GM23248 (cell line): ENCODE results near the gene NME2. TPM values are rescaled to one million over a fixed set of nuclear protein-coding genes. Genes with fewer than 3 reads are reported as not detected.

Experiments
- DNase-seq: peaks from one replicate; pipeline ENCODE4 v3.0.0-alpha.2; 2015
- H2AFZ ChIP-seq: fragments of 200-600 bp; sonication (generic); 2 replicates; pipeline ENCODE4 v1.6.1; 2016; ENCODE audit warnings: antibody characterized with exemption
- H3F3A ChIP-seq: fragments of 200-600 bp; sonication (generic); 2 replicates; pipeline ENCODE4 v1.6.1; 2016; ENCODE audit warnings: mild to moderate bottlenecking, antibody characterized with exemption, mixed run types; ENCODE audit not compliant: insufficient read depth
- H3K27ac ChIP-seq: fragments of 200-600 bp; sonication (generic); 2 replicates; pipeline ENCODE4 v1.5.1; 2016; ENCODE audit warnings: mild to moderate bottlenecking
- H3K27me3 ChIP-seq: fragments of 200-600 bp; sonication (generic); replicated peaks from 2 replicates; pipeline ENCODE4 v1.6.1; 2016; ENCODE audit warnings: mild to moderate bottlenecking; ENCODE audit not compliant: insufficient read depth
- H3K36me3 ChIP-seq: fragments of 200-600 bp; sonication (generic); 2 replicates; pipeline ENCODE4 v1.6.1; 2016; ENCODE audit warnings: low read depth, mild to moderate bottlenecking
- H3K4me1 ChIP-seq: fragments of 200-600 bp; sonication (generic); 2 replicates; pipeline ENCODE4 v1.6.1; 2016; ENCODE audit warnings: mild to moderate bottlenecking; ENCODE audit not compliant: insufficient read depth
- H3K4me2 ChIP-seq: fragments of 200-600 bp; sonication (generic); one replicate; pipeline ENCODE4 v1.6.1; 2016; ENCODE audit warnings: mild to moderate bottlenecking; ENCODE audit not compliant: unreplicated experiment
- H3K4me3 ChIP-seq: fragments of 200-600 bp; sonication (generic); 2 replicates; pipeline ENCODE4 v1.5.1; 2016; ENCODE audit warnings: mild to moderate bottlenecking
- H3K79me2 ChIP-seq: fragments of 200-600 bp; sonication (generic); 2 replicates; pipeline ENCODE4 v1.6.1; 2016; ENCODE audit warnings: mild to moderate bottlenecking; ENCODE audit not compliant: insufficient read depth
- H3K9ac ChIP-seq: fragments of 200-600 bp; sonication (generic); 2 replicates; pipeline ENCODE4 v1.6.1; 2016; ENCODE audit warnings: mild to moderate bottlenecking
- H3K9me2 ChIP-seq: fragments of 200-600 bp; sonication (generic); 2 replicates; pipeline ENCODE4 v1.6.1; 2016; ENCODE audit warnings: mixed run types, mild to moderate bottlenecking, moderate library complexity; ENCODE audit not compliant: insufficient read depth
- H3K9me3 ChIP-seq: fragments of 200-600 bp; sonication (generic); one replicate; pipeline ENCODE4 v1.6.1; 2017; ENCODE audit warnings: low read depth
- H4K20me1 ChIP-seq: fragments of 200-600 bp; sonication (generic); 2 replicates; pipeline ENCODE4 v1.6.0; 2016; ENCODE audit not compliant: insufficient read depth
- EZH2 ChIP-seq: fragments of 200-600 bp; sonication (generic); IDR thresholded peaks from 2 replicates; pipeline ENCODE4 v1.6.1; 2018; ENCODE audit warnings: antibody characterized with exemption, mild to moderate bottlenecking; ENCODE audit not compliant: insufficient read depth, poor library complexity, severe bottlenecking
- EZH2phosphoT487 ChIP-seq: fragments of 200-600 bp; sonication (generic); IDR thresholded peaks from 2 replicates; pipeline ENCODE4 v1.6.1; 2018; ENCODE audit warnings: antibody characterized with exemption, moderate library complexity, mild to moderate bottlenecking, low read depth; ENCODE audit not compliant: insufficient read depth
- WGBS, 2 experiments: methylation state at CpG; one replicate each; pipeline ENCODE4 v1.1.6; 2015 to 2017; ENCODE audit warnings: low lambda C conversion rate in 2 of 2, low coverage in 1 of 2; ENCODE audit errors: missing lambda C conversion rate in 2 of 2; 5-methylcytosine and 5-hydroxymethylcytosine counted together
- in situ Hi-C: fragments of 300-500 bp; cut with MboI; formaldehyde crosslinking; loops from 2 replicates; pipeline ENCODE4 v1.15.0; 2020
- polyA plus RNA-seq: library from polyadenylated mRNA; unstranded; fragments of >200 nt; fragmentation: Nextera tagmentation; extraction: Ambion mirVana; gene quantifications from 2 replicates; pipeline ENCODE4 v1.2.1, GENCODE V29; 2016
- total RNA-seq: library from RNA; depleted of rRNA; stranded (reverse); fragments of >200 nt; shearing (Covaris generic); gene quantifications from 2 replicates; pipeline ENCODE4 v1.2.3, GENCODE V29; 2014; rRNA removed

The NME2 gene
- total RNA-seq (673 and 725 TPM in 2 replicates), polyA plus RNA-seq (919 and 933 TPM in 2 replicates)

GRCh38 chr17:51166198-51166986 is at the start of gene NME2:
TSS of gene NME2 (plus strand) at chr17:51166411. CDS start at chr17:51166831, 420 bp downstream.
- H3F3A ChIP-seq, result peaks cover 31% of the 10 kb centered on the region
- H3K9me2 ChIP-seq, result no peaks in the 10 kb centered on the region
- peak within 1 kb of the TSS; percentile 79 for H3K4me3 ChIP-seq
- no peaks in the 10 kb centered on the region for H4K20me1 ChIP-seq
- peaks cover 8% of the 10 kb centered on the region for H3K4me1 ChIP-seq
- no peaks in the 10 kb centered on the region for H3K9me3 ChIP-seq
- H3K27ac ChIP-seq, result peak within 1 kb of the TSS; percentile 90
- in situ Hi-C loops, result no loop called here
- peak within 1 kb of the TSS; percentile 91 for H3K9ac ChIP-seq
- peaks cover 46% of the 10 kb centered on the region for H3K36me3 ChIP-seq
- peak within 1 kb of the TSS; percentile 94 for H3K4me2 ChIP-seq
- H3K79me2 ChIP-seq, result peaks cover 37% of the 10 kb centered on the region
- H2AFZ ChIP-seq, result peak within 1 kb of the TSS; percentile 92
- no peak for TF ChIP-seq EZH2phosphoT487
- no peak for TF ChIP-seq EZH2
- 1 to 2% methylated on average over 58 to 88 of the region's 98 CpGs for WGBS, 2 experiments
- DNase-seq, result peak; percentile 94
- no peaks in the 10 kb centered on the region for H3K27me3 ChIP-seq

GRCh38 chr17:51118330-51119195 is 47.6 kb upstream of the NME2 start:
- H3K27me3 ChIP-seq, result no peaks in the 10 kb centered on the region
- H4K20me1 ChIP-seq, result peaks cover 4% of the 10 kb centered on the region; the same call in 1 of the 2 replicates
- H3K4me1 ChIP-seq, result peaks cover 33% of the 10 kb centered on the region
- no peaks in the 10 kb centered on the region for H3K36me3 ChIP-seq
- H3K4me3 ChIP-seq, result peak overlapping the region; percentile 97
- TF ChIP-seq EZH2 (no peak), EZH2phosphoT487 (no peak)
- H3F3A ChIP-seq, result peaks cover 21% of the 10 kb centered on the region
- peak overlapping the region; percentile 99; the same call in 1 of the 2 replicates for H3K9ac ChIP-seq
- H2AFZ ChIP-seq, result no peak overlapping the region
- DNase-seq, result peak; percentile 14
- H3K27ac ChIP-seq, result no peak overlapping the region; the same call in 1 of the 2 replicates
- no peaks in the 10 kb centered on the region for H3K9me3 ChIP-seq
- H3K9me2 ChIP-seq, result no peaks in the 10 kb centered on the region
- peak overlapping the region; percentile 89 for H3K4me2 ChIP-seq
- in situ Hi-C loops, result no loop called here
- 51 to 53% methylated on average over 14 of the region's 14 CpGs for WGBS, 2 experiments
- peaks cover 70% of the 10 kb centered on the region for H3K79me2 ChIP-seq

GRCh38 chr17:51119415-51120356 is 46.5 kb upstream of the NME2 start:
- Histone ChIP-seq H3K4me1 (peaks cover 33% of the 10 kb centered on the region), H4K20me1 (peaks cover 4% of the 10 kb centered on the region; the same call in 1 of the 2 replicates), H3K9ac (peak overlapping the region; percentile 99), H3K79me2 (peaks cover 58% of the 10 kb centered on the region), H3K9me3 (no peaks in the 10 kb centered on the region), H3K4me3 (peak overlapping the region; percentile 97), H3K4me2 (peak overlapping the region; percentile 89), H3K36me3 (no peaks in the 10 kb centered on the region), H3F3A (peaks cover 21% of the 10 kb centered on the region), H3K9me2 (no peaks in the 10 kb centered on the region), H3K27me3 (no peaks in the 10 kb centered on the region), H2AFZ (peak overlapping the region; percentile 71), H3K27ac (peak overlapping the region; percentile 96)
- peak; percentile 74 for DNase-seq
- in situ Hi-C loops, result no loop called here
- no peak for TF ChIP-seq EZH2phosphoT487
- TF ChIP-seq EZH2, result no peak
- WGBS, 2 experiments, result 1 to 2% methylated on average over 44 to 48 of the region's 49 CpGs
